A549 (cell line): ENCODE results near the gene IL1F10. TPM values are rescaled to one million over a fixed set of nuclear protein-coding genes. Genes with fewer than 3 reads are reported as not detected.
A peak's percentile ranks its signal among the peaks of the same experiment; 100 is the strongest.

Experiments
- ATAC-seq, 2 experiments: fragments of 200-7000 bp in 1 of 2; fragments of >200 bp in 1 of 2; cut with Nextera tagmentation in 1 of 2; cut with Tn5 transposase in 1 of 2; 3 replicates each; pipeline versions ENCODE4 v1.8.0 to v1.9.1; 2018 to 2020; ENCODE audit warnings: mild to moderate bottlenecking in 1 of 2, moderate library complexity in 1 of 2
- CTCF ChIA-PET: fragments of 300-600 bp; sonication (Branson Sonifier 250); formaldehyde crosslinking; extraction: SDS; loops from one replicate; lab custom pipeline; 2021; ENCODE audit warnings: antibody characterized with exemption, inconsistent platforms; lab: Yijun Ruan, JAX
- POLR2A ChIA-PET: fragments of 350-600 bp; formaldehyde crosslinking; extraction: SDS; loops from one replicate; lab custom pipeline; 2021; ENCODE audit warnings: antibody characterized with exemption, inconsistent platforms; lab: Yijun Ruan, JAX
- DNase-seq, 2 experiments: peaks; one replicate each; pipeline versions ENCODE4 v3.0.0 to v3.0.0-alpha.2; 2011 to 2016; ENCODE audit warnings: low read depth in 1 of 2, low spot score in 1 of 2
- FAIRE-seq: peaks from 2 replicates; lab custom pipeline; 2011; peaks lifted over from hg19 to GRCh38; lab: Jason Lieb, UNC
- H3K27ac ChIP-seq, 2 experiments: fragments of >200 bp; sonication (Bioruptor Twin); formaldehyde crosslinking; 3 replicates each; pipeline ENCODE4 v1.5.1; 2016 to 2017
- H3K4me1 ChIP-seq: fragments of >200 bp; sonication (Bioruptor Twin); formaldehyde crosslinking; 3 replicates; pipeline ENCODE4 v1.6.1; 2016
- H3K4me2 ChIP-seq: fragments of >200 bp; sonication (Bioruptor Twin); formaldehyde crosslinking; 3 replicates; pipeline ENCODE4 v1.6.1; 2016
- H3K4me3 ChIP-seq: fragments of >200 bp; sonication (Bioruptor Twin); formaldehyde crosslinking; 3 replicates; pipeline ENCODE4 v1.5.1; 2016
- H3K9me3 ChIP-seq: fragments of >200 bp; sonication (Bioruptor Twin); formaldehyde crosslinking; 3 replicates; pipeline ENCODE4 v1.6.1; 2016
- CBX8 ChIP-seq: fragments of 200-600 bp; sonication (generic); IDR thresholded peaks from 2 replicates; pipeline ENCODE4 v1.6.1; 2016
- CHD2 ChIP-seq: fragments of 150-350 bp; IDR thresholded peaks from 2 replicates; pipeline ENCODE4 v1.6.1; 2014; ENCODE audit warnings: low read length; ENCODE audit not compliant: partially characterized antibody
- EHF ChIP-seq: fragments of 250-450 bp; sonication (Bioruptor Pico); IDR thresholded peaks from 2 replicates; pipeline ENCODE4 v1.5.0; 2020; ENCODE audit warnings: mild to moderate bottlenecking
- EHMT2 ChIP-seq: fragments of 200-600 bp; sonication (generic); IDR thresholded peaks from 2 replicates; pipeline ENCODE4 v1.6.1; 2016; ENCODE audit warnings: antibody characterized with exemption, low read depth, mild to moderate bottlenecking, moderate library complexity
- EP300 ChIP-seq, 2 experiments: fragments of >200 bp; sonication (Bioruptor Twin); formaldehyde crosslinking; IDR thresholded peaks; 2 replicates in 1 of 2; 3 replicates in 1 of 2; pipeline ENCODE4 v1.6.1; 2016 to 2017
- FOSL2 ChIP-seq, 2 experiments: fragments of 450-650 bp in 1 of 2; fragments of >200 bp in 1 of 2; sonication (Bioruptor Twin) in 1 of 2; formaldehyde crosslinking; IDR thresholded peaks; 2 replicates each; pipeline versions ENCODE4 v1.5.0 to v1.6.1; 2016 to 2020; ENCODE audit warnings: mild to moderate bottlenecking in 1 of 2, moderate library complexity in 1 of 2
- FOXS1 ChIP-seq: fragments of 250-450 bp; sonication (Bioruptor Pico); IDR thresholded peaks from 2 replicates; pipeline ENCODE4 v1.5.0; 2020; ENCODE audit warnings: mild to moderate bottlenecking, moderate library complexity
- HDAC2 ChIP-seq: fragments of 200-600 bp; sonication (generic); IDR thresholded peaks from 2 replicates; pipeline ENCODE4 v1.6.1; 2016
- HOXA7 ChIP-seq: fragments of 250-450 bp; sonication (Bioruptor Pico); IDR thresholded peaks from 2 replicates; pipeline ENCODE4 v1.5.0; 2020; ENCODE audit warnings: mild to moderate bottlenecking, moderate library complexity
- HOXB13 ChIP-seq: fragments of 250-450 bp; sonication (Bioruptor Pico); IDR thresholded peaks from 2 replicates; pipeline ENCODE4 v1.5.0; 2020; ENCODE audit warnings: low read depth, mild to moderate bottlenecking, moderate library complexity
- KDM1A ChIP-seq: fragments of 200-600 bp; sonication (generic); IDR thresholded peaks from 2 replicates; pipeline ENCODE4 v1.6.1; 2016; ENCODE audit warnings: low read depth, mild to moderate bottlenecking
- KDM5A ChIP-seq: fragments of 200-600 bp; sonication (generic); IDR thresholded peaks from 2 replicates; pipeline ENCODE4 v1.6.1; 2016; ENCODE audit warnings: antibody characterized with exemption, mild to moderate bottlenecking
- RCOR1 ChIP-seq: fragments of 150-350 bp; IDR thresholded peaks from 2 replicates; pipeline ENCODE4 v1.6.1; 2014; ENCODE audit warnings: antibody characterized with exemption, low read length, low read depth
- RNF2 ChIP-seq: fragments of 200-600 bp; sonication (generic); IDR thresholded peaks from 2 replicates; pipeline ENCODE4 v1.6.1; 2016; ENCODE audit warnings: low read depth, mild to moderate bottlenecking, antibody characterized with exemption, moderate library complexity, borderline replicate concordance
- ZC3H11A ChIP-seq: fragments of 450-650 bp; IDR thresholded peaks from 2 replicates; pipeline ENCODE4 v1.6.1; 2014; ENCODE audit warnings: antibody characterized with exemption, mild to moderate bottlenecking
- WGBS: methylation state at CpG from one replicate; pipeline ENCODE4 v1.1.6; 2017; ENCODE audit errors: missing lambda C conversion rate; 5-methylcytosine and 5-hydroxymethylcytosine counted together
- polyA plus RNA-seq, 4 experiments: library from polyadenylated mRNA; depleted of rRNA in 3 of 4; stranded (reverse); fragments of >200 nt; fragmentation: RNase III in 1 of 4; extraction: RNeasy Plus Mini Kit Qiagen cat#74134 plus additional on column Dnase treatment in 1 of 4; gene quantifications; 2 replicates in 3 of 4; 3 replicates in 1 of 4; pipeline ENCODE4 v1.2.3, GENCODE V29; 2011 to 2017
- TF ChIP-seq, protein P1 (sequence below): fragments of >200 bp; sonication (Bioruptor Twin); formaldehyde crosslinking; IDR thresholded peaks from 3 replicates; pipeline ENCODE4 v1.6.1; 2016
- TF ChIP-seq, protein P2 (sequence below): IDR thresholded peaks from 2 replicates; pipeline ENCODE4 v1.6.1; 2012
- TF ChIP-seq, protein P3 (sequence below): fragments of >200 bp; sonication (Bioruptor Twin); formaldehyde crosslinking; IDR thresholded peaks from 3 replicates; pipeline ENCODE4 v1.5.1; 2016

The IL1F10 gene
- polyA plus RNA-seq, 2 of the 4 experiments (the other 2 are of a cell fraction): not detected

GRCh38 chr2:113068249-113068648, 479 bp downstream of the IL1F10 start:
- no peak overlapping the region for H3K4me2 ChIP-seq
- WGBS: 17% methylated on average over 2 of the region's 2 CpGs
- no peak overlapping the region for H3K27ac ChIP-seq
- peaks cover 7% of the 10 kb centered on the region; the same call in 1 of the 3 replicates for H3K4me1 ChIP-seq
- ChIA-PET POLR2A (no interaction called here), CTCF (interaction anchor here (1.2 to 3.9 kb wide), 2 partner anchors 9 to 12 kb away, joined by 3 to 21 read pairs; partner anchors contain the start of gene IL36RN)
- H3K4me3 ChIP-seq: no peak overlapping the region
- no peak for ATAC-seq
- DNase-seq: no peak
- H3K9me3 ChIP-seq: 0 out of 3 replicates have a peak, but pooled peaks cover 10% of the 10 kb centered on the region
- no peak for TF ChIP-seq FOXS1
- TF ChIP-seq, protein P1, sequence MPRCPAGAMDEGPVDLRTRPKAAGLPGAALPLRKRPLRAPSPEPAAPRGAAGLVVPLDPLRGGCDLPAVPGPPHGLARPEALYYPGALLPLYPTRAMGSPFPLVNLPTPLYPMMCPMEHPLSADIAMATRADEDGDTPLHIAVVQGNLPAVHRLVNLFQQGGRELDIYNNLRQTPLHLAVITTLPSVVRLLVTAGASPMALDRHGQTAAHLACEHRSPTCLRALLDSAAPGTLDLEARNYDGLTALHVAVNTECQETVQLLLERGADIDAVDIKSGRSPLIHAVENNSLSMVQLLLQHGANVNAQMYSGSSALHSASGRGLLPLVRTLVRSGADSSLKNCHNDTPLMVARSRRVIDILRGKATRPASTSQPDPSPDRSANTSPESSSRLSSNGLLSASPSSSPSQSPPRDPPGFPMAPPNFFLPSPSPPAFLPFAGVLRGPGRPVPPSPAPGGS: no peak
- TF ChIP-seq, protein P2, sequence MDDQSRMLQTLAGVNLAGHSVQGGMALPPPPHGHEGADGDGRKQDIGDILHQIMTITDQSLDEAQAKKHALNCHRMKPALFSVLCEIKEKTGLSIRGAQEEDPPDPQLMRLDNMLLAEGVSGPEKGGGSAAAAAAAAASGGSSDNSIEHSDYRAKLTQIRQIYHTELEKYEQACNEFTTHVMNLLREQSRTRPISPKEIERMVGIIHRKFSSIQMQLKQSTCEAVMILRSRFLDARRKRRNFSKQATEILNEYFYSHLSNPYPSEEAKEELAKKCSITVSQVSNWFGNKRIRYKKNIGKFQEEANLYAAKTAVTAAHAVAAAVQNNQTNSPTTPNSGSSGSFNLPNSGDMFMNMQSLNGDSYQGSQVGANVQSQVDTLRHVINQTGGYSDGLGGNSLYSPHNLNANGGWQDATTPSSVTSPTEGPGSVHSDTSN: no peak
- TF ChIP-seq HOXA7 (CRISPR knock-in tag): no peak
- FAIRE-seq: no peak

DNA sequence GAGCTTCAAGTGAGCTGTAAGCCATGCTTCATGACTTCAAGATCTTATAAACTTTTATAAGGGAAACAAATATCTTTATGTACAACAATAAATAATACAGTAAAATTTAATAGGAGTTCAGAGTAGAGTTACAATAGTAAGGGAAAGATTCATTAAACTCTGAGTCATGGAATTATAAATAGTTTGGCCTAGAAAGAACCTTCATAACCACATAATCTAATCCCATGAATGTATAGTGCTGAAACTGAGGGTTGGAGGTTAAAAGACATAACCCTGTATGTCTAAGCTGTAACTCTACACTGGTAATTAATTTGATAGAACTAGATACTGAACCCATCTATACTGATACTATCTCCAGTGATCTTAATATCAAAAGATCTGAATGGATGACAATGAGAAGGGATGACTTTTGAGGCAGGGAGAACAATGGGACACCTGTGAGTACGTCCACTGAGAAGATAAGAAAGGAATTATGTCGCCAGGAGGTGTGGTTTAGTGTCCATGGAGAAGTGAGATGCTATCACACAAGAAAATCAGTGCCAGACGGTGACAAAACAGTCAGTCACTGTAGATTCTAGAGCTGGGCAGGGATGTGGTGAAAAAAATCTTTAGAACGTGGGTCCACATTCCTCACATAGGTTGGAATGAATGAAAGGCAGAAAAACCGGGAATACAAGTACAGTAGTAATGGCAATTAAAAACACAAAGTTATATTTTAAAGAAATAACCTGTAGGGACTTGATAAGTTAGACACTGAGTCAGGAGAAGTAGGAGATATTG, 1.1 kb downstream of the IL1F10 start:
- Histone ChIP-seq H3K4me2 (no peak overlapping the region), H3K4me3 (no peak overlapping the region), H3K27ac (no peak overlapping the region), H3K4me1 (peaks cover 7% of the 10 kb centered on the region; the same call in 1 of the 3 replicates), H3K9me3 (0 out of 3 replicates have a peak, but pooled peaks cover 10% of the 10 kb centered on the region)
- ATAC-seq (no peak), FAIRE-seq (no peak), DNase-seq (no peak)
- no peak for TF ChIP-seq ZC3H11A
- no peak for TF ChIP-seq CHD2
- TF ChIP-seq, protein P1: no peak
- TF ChIP-seq RCOR1: no peak
- TF ChIP-seq FOSL2 (IDR thresholded peaks at IDR 0.05): no peak
- no peak for TF ChIP-seq FOSL2 (CRISPR knock-in tag; IDR thresholded peaks at IDR 0.05)
- 12% methylated on average over 5 of the region's 5 CpGs for WGBS
- CTCF ChIA-PET: interaction anchor here (1.2 to 3.9 kb wide), 2 partner anchors 10 to 11 kb away, joined by 3 to 21 read pairs; partner anchors contain the start of gene IL36RN
- POLR2A ChIA-PET: no interaction called here

GRCh38 chr2:113069676-113070605, 2.2 kb downstream of the IL1F10 start:
- Histone ChIP-seq H3K4me2 (0 out of 3 replicates have a peak overlapping the region, but pooled peaks have one; percentile 20), H3K4me3 (no peak overlapping the region), H3K9me3 (0 out of 3 replicates have a peak, but pooled peaks cover 7% of the 10 kb centered on the region), H3K4me1 (peaks cover 7% of the 10 kb centered on the region; the same call in 1 of the 3 replicates), H3K27ac (no peak overlapping the region; a peak in 1 of 6 replicates)
- ChIA-PET CTCF (interaction anchor here (0.6 to 3.9 kb wide), 2 partner anchors 10 to 32 kb away, joined by 3 to 21 read pairs; no protein-coding TSS in a partner anchor), POLR2A (no interaction called here)
- ATAC-seq (no peak; a peak in 2 of 6 replicates), FAIRE-seq (no peak), DNase-seq (no peak)
- WGBS: 65% methylated on average over 4 of the region's 4 CpGs
- no peak for TF ChIP-seq CBX8

- 94% methylated on average over 1 of the region's 1 CpG for WGBS
- POLR2A ChIA-PET: no interaction called here
- DNase-seq (no peak), FAIRE-seq (no peak), ATAC-seq (no peak)
- Histone ChIP-seq H3K4me2 (no peak overlapping the region), H3K9me3 (0 out of 3 replicates have a peak, but pooled peaks cover 2% of the 10 kb centered on the region), H3K4me1 (peaks cover 7% of the 10 kb centered on the region; the same call in 1 of the 3 replicates), H3K27ac (no peak overlapping the region), H3K4me3 (no peak overlapping the region)
- CTCF ChIA-PET: interaction anchor here (3.9 kb wide), 1 partner anchor 9 kb away, joined by 21 read pairs; no protein-coding TSS in a partner anchor
- no peak for TF ChIP-seq KDM5A
- TF ChIP-seq EHF (CRISPR knock-in tag): no peak
- no peak for TF ChIP-seq CHD2
- TF ChIP-seq, protein P1: no peak
- no peak for TF ChIP-seq EHMT2
- no peak for TF ChIP-seq EP300 (IDR thresholded peaks at IDR 0.05)
- TF ChIP-seq KDM1A: no peak
- TF ChIP-seq RNF2: no peak
- TF ChIP-seq, protein P3, sequence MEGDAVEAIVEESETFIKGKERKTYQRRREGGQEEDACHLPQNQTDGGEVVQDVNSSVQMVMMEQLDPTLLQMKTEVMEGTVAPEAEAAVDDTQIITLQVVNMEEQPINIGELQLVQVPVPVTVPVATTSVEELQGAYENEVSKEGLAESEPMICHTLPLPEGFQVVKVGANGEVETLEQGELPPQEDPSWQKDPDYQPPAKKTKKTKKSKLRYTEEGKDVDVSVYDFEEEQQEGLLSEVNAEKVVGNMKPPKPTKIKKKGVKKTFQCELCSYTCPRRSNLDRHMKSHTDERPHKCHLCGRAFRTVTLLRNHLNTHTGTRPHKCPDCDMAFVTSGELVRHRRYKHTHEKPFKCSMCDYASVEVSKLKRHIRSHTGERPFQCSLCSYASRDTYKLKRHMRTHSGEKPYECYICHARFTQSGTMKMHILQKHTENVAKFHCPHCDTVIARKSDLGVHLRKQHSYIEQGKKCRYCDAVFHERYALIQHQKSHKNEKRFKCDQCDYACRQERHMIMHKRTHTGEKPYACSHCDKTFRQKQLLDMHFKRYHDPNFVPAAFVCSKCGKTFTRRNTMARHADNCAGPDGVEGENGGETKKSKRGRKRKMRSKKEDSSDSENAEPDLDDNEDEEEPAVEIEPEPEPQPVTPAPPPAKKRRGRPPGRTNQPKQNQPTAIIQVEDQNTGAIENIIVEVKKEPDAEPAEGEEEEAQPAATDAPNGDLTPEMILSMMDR: no peak
- TF ChIP-seq ZC3H11A: no peak
- TF ChIP-seq HDAC2: no peak
- no peak for TF ChIP-seq HOXB13 (CRISPR knock-in tag)
Observed at GRCh38 chr2:113070606-113070975, 2.8 kb downstream of the IL1F10 start.
